NB4 (cell line): Measurements from ENCODE around the gene IRS1.

Experiments used
- DNase-seq: peaks from one replicate; pipeline ENCODE4 v3.0.0; 2010; ENCODE audit warnings: low read depth
- H3K4me3 ChIP-seq: one replicate; pipeline ENCODE4 v1.5.1; 2011; ENCODE audit warnings: mild to moderate bottlenecking, low read depth, low read length, moderate library complexity
- CTCF ChIP-seq: IDR thresholded peaks from one replicate; pipeline ENCODE4 v1.5.1; 2012; ENCODE audit warnings: low read depth, low read length
- MAX ChIP-seq: IDR thresholded peaks from 2 replicates; pipeline ENCODE4 v1.6.1; 2011; ENCODE audit warnings: low read depth, low read length
- MYC ChIP-seq: IDR thresholded peaks from 2 replicates; pipeline ENCODE4 v1.6.1; 2011; ENCODE audit warnings: low read depth, low read length
- POLR2A ChIP-seq: IDR thresholded peaks from 2 replicates; pipeline ENCODE4 v1.6.1; 2011; ENCODE audit warnings: mild to moderate bottlenecking; ENCODE audit not compliant: insufficient read length; ENCODE audit errors: extremely low read depth

The IRS1 gene

GRCh38 chr2:226705133-226705886 is 94.3 kb downstream of the IRS1 start:
- TF ChIP-seq POLR2A = no peak
- TF ChIP-seq MYC = no peak
- no peak for TF ChIP-seq MAX
- no peak for TF ChIP-seq CTCF
- no peak overlapping the region for H3K4me3 ChIP-seq
- DNase-seq = no peak

- TF ChIP-seq MAX (no peak), CTCF (no peak), POLR2A (no peak), MYC (no peak)
- DNase-seq = no peak
- H3K4me3 ChIP-seq = no peak overlapping the region
These were observed 96.1 kb downstream of the IRS1 start for GRCh38 chr2:226703514-226703913.

- no peak for DNase-seq
- no peak for TF ChIP-seq POLR2A
- TF ChIP-seq MYC = no peak
- TF ChIP-seq MAX = no peak
- TF ChIP-seq CTCF = no peak
- H3K4me3 ChIP-seq = no peak overlapping the region
These were observed 97.2 kb downstream of the IRS1 start for GRCh38 chr2:226702376-226702775.

GRCh38 chr2:226701052-226701451 is 98.6 kb downstream of the IRS1 start:
- H3K4me3 ChIP-seq = no peak overlapping the region
- peak; percentile 93 for DNase-seq
- TF ChIP-seq MAX = peak; percentile 22; the same call in 1 of the 2 replicates
- TF ChIP-seq MYC = peak; percentile 66
- TF ChIP-seq CTCF = no peak

- H3K4me3 ChIP-seq = no peak overlapping the region
- TF ChIP-seq MAX (no peak), POLR2A (no peak), MYC (no peak), CTCF (no peak)
- DNase-seq = peak; percentile 9
These were observed 100.3 kb downstream of the IRS1 start for GRCh38 chr2:226699321-226699720.
